HCT116 (cell line): ENCODE data around the gene GMEB2. TPM values are rescaled to one million over a fixed set of nuclear protein-coding genes. Genes with fewer than 3 reads are reported as not detected.

Experiments
- ATAC-seq: fragments of 200-7000 bp; cut with Tn5 transposase; 2 replicates; pipeline ENCODE4 v1.9.1; 2020; ENCODE audit warnings: mild to moderate bottlenecking, moderate library complexity
- BruUV-seq: library from RNA; stranded (reverse); fragments of 400-500 nt; replicated peaks from 2 replicates; lab custom pipeline; 2021; lab: Mats Ljungman, UMichigan
- CTCF ChIA-PET: fragments of 300-600 bp; sonication (Branson Sonifier 250); formaldehyde crosslinking; loops from one replicate; lab custom pipeline; 2021; ENCODE audit warnings: antibody characterized with exemption; lab: Charles Lee
- POLR2A ChIA-PET: fragments of 300-600, 350-600 bp; sonication (Branson Sonifier 250); formaldehyde crosslinking; loops from one replicate; lab custom pipeline; 2021; ENCODE audit warnings: antibody characterized with exemption; lab: Charles Lee
- RAD21 ChIA-PET, 2 experiments: fragments of 300-600 bp; sonication (Branson Sonifier 250); formaldehyde crosslinking; loops; one replicate each; lab custom pipeline; 2023; ENCODE audit warnings: low total read pairs in 2 of 2; ENCODE audit not compliant: uncharacterized antibody in 2 of 2, unreplicated experiment in 2 of 2, low non-redundant PET in 1 of 2; lab: Charles Lee
- DNase-seq: peaks from one replicate; pipeline ENCODE4 v3.0.0-alpha.2; 2010; ENCODE audit warnings: low read depth, low spot score
- H2AFZ ChIP-seq: fragments of 200-600 bp; shearing (Covaris generic), sonication (generic); 2 replicates; pipeline ENCODE4 v1.6.1; 2017; ENCODE audit warnings: low read depth, mixed run types, mixed read lengths, antibody characterized with exemption, low read length; ENCODE audit not compliant: poor library complexity, severe bottlenecking
- H3K27ac ChIP-seq: 2 replicates; pipeline ENCODE4 v1.5.1; 2012; ENCODE audit warnings: low read depth, low read length
- H3K27me3 ChIP-seq: fragments of 200-600 bp; sonication (generic); 2 replicates; pipeline ENCODE4 v1.6.1; 2016; ENCODE audit warnings: mixed run types, low read length, mixed read lengths; ENCODE audit not compliant: insufficient read depth
- H3K36me3 ChIP-seq, 2 experiments: fragments of 200-500 bp in 1 of 2; fragments of 200-600 bp in 1 of 2; sonication (Bioruptor generic) in 1 of 2; sonication (generic) in 1 of 2; 2 replicates each; pipeline versions ENCODE4 v1.5.1 to v1.6.1; 2014 to 2016; ENCODE audit warnings: low read length in 2 of 2, inconsistent platforms in 1 of 2, mixed read lengths in 1 of 2, mixed run types in 1 of 2; ENCODE audit not compliant: insufficient read depth in 2 of 2, control insufficient read depth in 1 of 2
- H3K4me1 ChIP-seq, 2 experiments: fragments of 200-600 bp in 1 of 2; sonication (generic) in 1 of 2; 2 replicates each; pipeline versions ENCODE4 v1.5.1 to v1.6.1; 2012 to 2017; ENCODE audit warnings: low read length in 2 of 2, inconsistent platforms in 1 of 2, mild to moderate bottlenecking in 1 of 2, mixed read lengths in 1 of 2, mixed run types in 1 of 2, moderate library complexity in 1 of 2; ENCODE audit not compliant: insufficient read depth in 2 of 2, control insufficient read depth in 1 of 2
- H3K4me2 ChIP-seq: fragments of 200-600 bp; sonication (generic); 2 replicates; pipeline ENCODE4 v1.6.1; 2017; ENCODE audit warnings: mixed run types, low read length, mixed read lengths
- H3K4me3 ChIP-seq, 2 experiments: fragments of 200-600 bp in 1 of 2; sonication (generic) in 1 of 2; replicated peaks in 1 of 2; 2 replicates each; pipeline ENCODE4 v1.5.1; 2011 to 2016; ENCODE audit warnings: low read length in 2 of 2, control low read depth in 1 of 2, low read depth in 1 of 2, mild to moderate bottlenecking in 1 of 2, mixed read lengths in 1 of 2, mixed run types in 1 of 2
- H3K79me2 ChIP-seq: fragments of 200-600 bp; sonication (generic); 2 replicates; pipeline ENCODE4 v1.6.1; 2017; ENCODE audit warnings: mild to moderate bottlenecking, mixed run types, low read length, moderate library complexity, mixed read lengths; ENCODE audit not compliant: insufficient read depth
- H3K9ac ChIP-seq: fragments of 200-600 bp; sonication (generic); 2 replicates; pipeline ENCODE4 v1.6.1; 2016; ENCODE audit warnings: low read length, mixed read lengths
- H3K9me2 ChIP-seq: fragments of 200-600 bp; sonication (generic), shearing (Covaris generic); 2 replicates; pipeline ENCODE4 v1.6.1; 2017; ENCODE audit warnings: mixed run types, mild to moderate bottlenecking, moderate library complexity; ENCODE audit not compliant: insufficient read depth
- H3K9me3 ChIP-seq, 2 experiments: fragments of 200-500 bp in 1 of 2; fragments of 200-600 bp in 1 of 2; sonication (Bioruptor generic) in 1 of 2; sonication (generic) in 1 of 2; 2 replicates each; pipeline ENCODE4 v1.6.1; 2014 to 2017; ENCODE audit warnings: low read length in 2 of 2, mixed read lengths in 2 of 2, inconsistent platforms in 1 of 2, low read depth in 1 of 2, mild to moderate bottlenecking in 1 of 2, mixed run types in 1 of 2, moderate library complexity in 1 of 2; ENCODE audit not compliant: control insufficient read depth in 1 of 2, insufficient read depth in 1 of 2
- H4K20me1 ChIP-seq: fragments of 200-600 bp; sonication (generic), shearing (Covaris generic); 2 replicates; pipeline ENCODE4 v1.6.1; 2017; ENCODE audit warnings: mixed run types, mild to moderate bottlenecking, moderate library complexity; ENCODE audit not compliant: insufficient read depth
- ELF1 ChIP-seq: IDR thresholded peaks from 2 replicates; pipeline ENCODE4 v1.6.1; 2012; ENCODE audit warnings: low read depth, borderline replicate concordance
- EZH2 ChIP-seq: fragments of 200-600 bp; sonication (generic); IDR thresholded peaks from 2 replicates; pipeline ENCODE4 v1.6.1; 2017; ENCODE audit warnings: antibody characterized with exemption, mixed run types
- FOSL1 ChIP-seq: IDR thresholded peaks from 2 replicates; pipeline ENCODE4 v1.6.1; 2012; ENCODE audit warnings: low read depth
- MAX ChIP-seq: IDR thresholded peaks from 2 replicates; pipeline ENCODE4 v1.6.1; 2012
- RAD21 ChIP-seq: IDR thresholded peaks from 2 replicates; pipeline ENCODE4 v1.6.1; 2012; ENCODE audit warnings: low read depth, mild to moderate bottlenecking
- TCF7L2 ChIP-seq: IDR thresholded peaks from 2 replicates; pipeline ENCODE4 v1.7.0; 2011; ENCODE audit warnings: borderline replicate concordance, inconsistent platforms; ENCODE audit not compliant: insufficient read depth, insufficient read length; ENCODE audit errors: extremely low read depth
- YY1 ChIP-seq: IDR thresholded peaks from 2 replicates; pipeline ENCODE4 v1.6.1; 2011; ENCODE audit warnings: low read length, low read depth, moderate library complexity, mild to moderate bottlenecking; ENCODE audit not compliant: insufficient replicate concordance; ENCODE audit errors: extremely low read depth
- ZFX ChIP-seq: fragments of 450-650 bp; IDR thresholded peaks from 2 replicates; pipeline ENCODE4 v1.6.1; 2017
- ZNF274 ChIP-seq: fragments of 200-500 bp; sonication (Bioruptor generic); IDR thresholded peaks from 2 replicates; pipeline ENCODE4 v1.6.1; 2014; ENCODE audit warnings: mild to moderate bottlenecking, low read depth, low read length, inconsistent platforms
- intact Hi-C: fragments of 100-400 bp; cut with micrococcal nuclease; formaldehyde crosslinking; loops from 2 replicates; pipeline ENCODE4 v1.10.0; 2022
- total RNA-seq: library from RNA; stranded (reverse); gene quantifications from one replicate; pipeline ENCODE4 v1.2.1, GENCODE V29; 2021; ENCODE audit not compliant: unreplicated experiment
- TF ChIP-seq, protein P1 (sequence below): IDR thresholded peaks from 2 replicates; pipeline ENCODE4 v1.6.1; 2012

GMEB2 gene
- total RNA-seq, 1 experiment from 2014 or later = 13.9 TPM

DNA sequence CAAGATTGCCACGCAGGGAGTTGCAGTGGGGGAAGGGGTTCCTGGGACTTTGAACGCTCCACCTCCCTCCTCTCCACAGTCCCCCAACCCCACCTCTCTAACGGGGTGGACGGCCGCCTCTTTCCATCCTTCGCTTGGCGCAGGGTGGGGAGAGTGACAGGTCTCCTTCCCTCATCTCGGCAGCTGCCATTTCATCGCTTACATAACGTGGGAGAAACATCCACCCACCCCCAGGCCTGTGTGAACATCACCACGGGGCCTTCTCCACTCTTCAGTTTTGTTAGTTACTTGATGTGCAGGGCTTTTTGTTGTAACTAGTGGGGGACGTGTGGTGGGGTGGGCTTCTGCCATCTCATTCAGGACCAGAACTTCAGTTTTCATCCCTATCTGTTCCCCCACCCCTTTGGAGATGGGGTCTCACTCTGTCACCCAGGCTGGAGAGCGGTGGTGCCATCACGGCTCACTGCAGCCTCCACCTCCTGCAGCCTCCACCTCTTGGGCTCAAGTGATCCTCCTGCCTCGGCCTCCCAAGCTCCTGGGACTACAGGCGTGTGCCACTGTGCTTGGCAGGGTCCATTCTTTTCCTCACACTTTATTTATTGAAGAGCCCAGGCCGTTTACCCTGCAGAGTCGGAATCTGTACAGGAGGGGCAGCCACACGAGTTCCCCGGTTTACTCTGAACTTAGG, 48.9 kb upstream of the GMEB2 start (continued):
- TF ChIP-seq MAX (no peak), ZNF274 (no peak), YY1 (no peak), EZH2 (no peak), TCF7L2 (no peak)
- TF ChIP-seq, protein P1, sequence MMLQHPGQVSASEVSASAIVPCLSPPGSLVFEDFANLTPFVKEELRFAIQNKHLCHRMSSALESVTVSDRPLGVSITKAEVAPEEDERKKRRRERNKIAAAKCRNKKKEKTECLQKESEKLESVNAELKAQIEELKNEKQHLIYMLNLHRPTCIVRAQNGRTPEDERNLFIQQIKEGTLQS = no peak
- TF ChIP-seq, all 23 proteins: peak for 0

DNA sequence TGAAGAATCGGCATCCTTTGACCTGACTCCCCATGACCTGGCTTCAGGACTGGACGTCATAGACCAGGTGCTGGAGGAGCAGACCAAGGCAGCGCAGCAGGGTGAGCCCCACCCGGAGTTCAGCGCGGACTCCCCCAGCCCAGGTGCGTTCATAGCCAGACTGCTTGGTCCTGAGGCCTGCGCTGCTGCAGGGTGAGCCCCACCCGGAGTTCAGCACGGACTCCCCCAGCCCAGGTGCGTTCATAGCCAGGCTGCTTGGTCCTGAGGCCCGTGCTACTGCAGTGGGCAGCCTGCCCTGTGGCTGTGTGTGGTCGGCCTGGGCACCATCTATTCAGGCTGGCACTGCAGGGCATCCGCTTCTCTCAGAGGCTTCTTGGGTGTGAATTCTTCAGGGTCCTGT, 47.0 kb upstream of the GMEB2 start:
- H3K9me3 ChIP-seq = no peaks in the 10 kb centered on the region
- H3K9me2 ChIP-seq = no peaks in the 10 kb centered on the region
- CTCF ChIA-PET = no interaction called here
- ATAC-seq = no peak
- intact Hi-C loops = no loop called here
- no peak overlapping the region; the same call in 1 of the 2 replicates for H3K27ac ChIP-seq
- no peaks in the 10 kb centered on the region for H3K4me1 ChIP-seq
- H2AFZ ChIP-seq = no peak overlapping the region
- TF ChIP-seq ZFX (no peak), RAD21 (no peak), ELF1 (no peak), FOSL1 (no peak)
- peaks cover 4 to 11% of the 10 kb centered on the region in 2 experiments; a peak in 3 of 4 replicates for H3K36me3 ChIP-seq
- H4K20me1 ChIP-seq = no peaks in the 10 kb centered on the region
- H3K4me2 ChIP-seq = no peak overlapping the region
- H3K9ac ChIP-seq = no peak overlapping the region
- no peak overlapping the region for H3K4me3 ChIP-seq
- POLR2A ChIA-PET = no interaction called here
- no peaks in the 10 kb centered on the region for H3K27me3 ChIP-seq
- RAD21 ChIA-PET = no interaction called here
- H3K79me2 ChIP-seq = no peaks in the 10 kb centered on the region
- no peak for DNase-seq
- BruUV-seq = no TSS peak
